Fibroblast of lung (primary cell): ENCODE measurements around the gene USP1. TPM values are rescaled to one million over a fixed set of nuclear protein-coding genes. Genes with fewer than 3 reads are reported as not detected.

Experiments
- DNase-seq, 2 donors: peaks; one replicate each; pipeline versions ENCODE4 v3.0.0 to v3.0.0-alpha.2; 2010; ENCODE audit warnings: low read depth in 2 of 2
- H2AFZ ChIP-seq: 2 replicates; pipeline ENCODE4 v1.5.1; 2012; ENCODE audit warnings: low read length, control low read depth, inconsistent platforms
- H3K27ac ChIP-seq: 2 replicates; pipeline ENCODE4 v1.5.1; 2011; ENCODE audit warnings: low read length, control low read depth; ENCODE audit not compliant: insufficient read depth
- H3K27me3 ChIP-seq: 2 replicates; pipeline ENCODE4 v1.5.1; 2011; ENCODE audit warnings: mild to moderate bottlenecking, low read length; ENCODE audit not compliant: control insufficient read depth, insufficient read depth
- H3K36me3 ChIP-seq: 2 replicates; pipeline ENCODE4 v1.5.1; 2011; ENCODE audit warnings: low read length; ENCODE audit not compliant: control insufficient read depth, insufficient read depth
- H3K4me1 ChIP-seq: 2 replicates; pipeline ENCODE4 v1.5.1; 2011; ENCODE audit warnings: low read length; ENCODE audit not compliant: control insufficient read depth, insufficient read depth; ENCODE audit errors: extremely low read depth
- H3K4me2 ChIP-seq: 2 replicates; pipeline ENCODE4 v1.5.1; 2011; ENCODE audit warnings: low read length, control low read depth; ENCODE audit not compliant: insufficient read depth; ENCODE audit errors: extremely low read depth
- H3K4me3 ChIP-seq, 4 experiments: fragments of 200-600 bp in 1 of 4; sonication (generic) in 1 of 4; replicated peaks in 1 of 4; 2 replicates each; pipeline ENCODE4 v1.5.1; 2011 to 2016; ENCODE audit warnings: low read length in 4 of 4, low read depth in 3 of 4, mild to moderate bottlenecking in 3 of 4, control low read depth in 2 of 4, inconsistent platforms in 1 of 4, mixed read lengths in 1 of 4; ENCODE audit not compliant: insufficient read depth in 1 of 4; ENCODE audit errors: control extremely low read depth in 1 of 4
- H3K79me2 ChIP-seq: 2 replicates; pipeline ENCODE4 v1.5.1; 2012; ENCODE audit warnings: mild to moderate bottlenecking, low read length, inconsistent platforms; ENCODE audit not compliant: control insufficient read depth, insufficient read depth
- H3K9ac ChIP-seq: 2 replicates; pipeline ENCODE4 v1.5.1; 2011; ENCODE audit warnings: mild to moderate bottlenecking, low read length, control low read depth; ENCODE audit not compliant: insufficient read depth
- H3K9me3 ChIP-seq: 2 replicates; pipeline ENCODE4 v1.5.1; 2012; ENCODE audit warnings: low read depth, low read length; ENCODE audit not compliant: control insufficient read depth, insufficient read depth
- H4K20me1 ChIP-seq: 2 replicates; pipeline ENCODE4 v1.5.1; 2011; ENCODE audit warnings: low read length; ENCODE audit not compliant: control insufficient read depth, insufficient read depth; ENCODE audit errors: extremely low read depth
- CTCF ChIP-seq, 2 donors: IDR thresholded peaks in 1 of 2; conservative IDR thresholded peaks in 1 of 2; 1 replicate in 1 of 2; 2 replicates in 1 of 2; pipeline ENCODE4 v1.5.1; 2011 to 2012; ENCODE audit warnings: low read length in 2 of 2, control low read depth in 1 of 2, inconsistent platforms in 1 of 2, low read depth in 1 of 2, mild to moderate bottlenecking in 1 of 2
- EZH2 ChIP-seq: IDR thresholded peaks from 2 replicates; pipeline ENCODE4 v1.5.1; 2012; ENCODE audit warnings: low read length, control low read depth, mild to moderate bottlenecking; ENCODE audit errors: missing control alignments
- polyA plus RNA-seq, 2 donors: library from polyadenylated mRNA; depleted of rRNA in 1 of 2; stranded (reverse) in 1 of 2; unstranded in 1 of 2; fragments of >200 nt; gene quantifications; 2 replicates each; pipeline ENCODE4 v1.2.1, GENCODE V29; 2011 to 2012; ENCODE audit warnings: missing spikeins in 1 of 2
- total RNA-seq: library from RNA; depleted of rRNA; stranded (reverse); fragments of >200 nt; gene quantifications from 2 replicates; pipeline ENCODE4 v1.2.1, GENCODE V29; 2014

Gene USP1
- total and polyA plus RNA-seq, 2 donors (not counting 1 experiment from before 2014, with no cell fraction given) = 17.3 to 19.5 TPM

- no peak for TF ChIP-seq CTCF (conservative IDR thresholded peaks at IDR 0.05 in 1 of 2, IDR thresholded peaks at IDR 0.05 in 1 of 2; ENCODE audit: low read depth in 1 of 2, low read length in 2 of 2)
- TF ChIP-seq EZH2 = no peak
- Histone ChIP-seq H3K79me2 (peaks cover 39% of the 10 kb centered on the region), H3K4me2 (peak overlapping the region; percentile 100), H3K9me3 (no peaks in the 10 kb centered on the region), H3K9ac (peak overlapping the region; percentile 99), H3K27ac (peak overlapping the region; percentile 99), H3K27me3 (peaks cover 3% of the 10 kb centered on the region), H3K4me3 (peak overlapping the region; percentile 87 to 98 (median 88)), H2AFZ (peak overlapping the region; percentile 94), H3K36me3 (no peaks in the 10 kb centered on the region), H4K20me1 (no peaks in the 10 kb centered on the region), H3K4me1 (no peaks in the 10 kb centered on the region)
- DNase-seq = no peak
Measured at GRCh38 chr1:62436039-62436465, 797 bp upstream of the USP1 start.

- peak overlapping the region; percentile 100 for H3K9ac ChIP-seq
- H3K79me2 ChIP-seq = peaks cover 52% of the 10 kb centered on the region
- peak overlapping the region; percentile 98 for H3K4me2 ChIP-seq
- H4K20me1 ChIP-seq = no peaks in the 10 kb centered on the region
- TF ChIP-seq EZH2 (no peak), CTCF (conservative IDR thresholded peaks at IDR 0.05 in 1 of 2, IDR thresholded peaks at IDR 0.05 in 1 of 2; ENCODE audit: low read depth in 1 of 2, low read length in 2 of 2) (no peak)
- H3K4me1 ChIP-seq = no peaks in the 10 kb centered on the region
- peak overlapping the region; percentile 99 for H3K27ac ChIP-seq
- peak; percentile 11 to 23 for DNase-seq
- H3K36me3 ChIP-seq = no peaks in the 10 kb centered on the region
- no peaks in the 10 kb centered on the region for H3K27me3 ChIP-seq
- peak overlapping the region; percentile 98 for H2AFZ ChIP-seq
- peak overlapping the region; percentile 75 to 98 (median 90) for H3K4me3 ChIP-seq
- H3K9me3 ChIP-seq = no peaks in the 10 kb centered on the region
Measured at GRCh38 chr1:62437273-62437940, 558 bp downstream of the USP1 start.

GRCh38 chr1:62438163-62438562 is 1.3 kb downstream of the USP1 start:
- H3K4me1 ChIP-seq = no peaks in the 10 kb centered on the region
- H3K9me3 ChIP-seq = no peaks in the 10 kb centered on the region
- no peaks in the 10 kb centered on the region for H4K20me1 ChIP-seq
- no peaks in the 10 kb centered on the region for H3K36me3 ChIP-seq
- peaks cover 57% of the 10 kb centered on the region for H3K79me2 ChIP-seq
- peak overlapping the region; percentile 100 for H3K9ac ChIP-seq
- H3K27ac ChIP-seq = peak overlapping the region; percentile 99
- TF ChIP-seq CTCF (conservative IDR thresholded peaks at IDR 0.05 in 1 of 2, IDR thresholded peaks at IDR 0.05 in 1 of 2; ENCODE audit: low read depth in 1 of 2, low read length in 2 of 2) = no peak
- no peak for TF ChIP-seq EZH2
- H3K4me3 ChIP-seq = peak overlapping the region; percentile 75 to 98 (median 90)
- H3K4me2 ChIP-seq = peak overlapping the region; percentile 98
- DNase-seq = peak; percentile 10 to 17
- no peak overlapping the region for H2AFZ ChIP-seq
- H3K27me3 ChIP-seq = no peaks in the 10 kb centered on the region
